ENCODE measurements around the gene NCK2. TPM values are rescaled to one million over a fixed set of nuclear protein-coding genes. Genes with fewer than 3 reads are reported as not detected.

Gene NCK2
- total and polyA plus RNA-seq, 10 of the 15 experiments (the other 5 are each of a cell fraction or from before 2014, with no cell fraction given), result 1.2 to 30.9 (median 14.1) TPM

- WGBS (ENCODE audit: insufficient coverage, insufficient replicate concordance, low lambda C conversion rate, missing lambda C conversion rate), result 74% methylated on average over 8 of the region's 8 CpGs
- CTCF ChIA-PET, result interaction anchor here (1.3 kb wide), 1 partner anchor 10 kb away, joined by 4 read pairs; no protein-coding TSS in a partner anchor
- in situ Hi-C loops (cut with MboI), result no loop called here
- Histone ChIP-seq H3K4me2 (ENCODE audit: control insufficient read depth, insufficient read depth) (no peak overlapping the region), H3K36me3 (ENCODE audit: control insufficient read depth in 2 of 2, insufficient read depth in 2 of 2, low read length in 1 of 2) (no peaks in the 10 kb centered on the region; a peak in 1 of 4 replicates), H3K4me3 (no peak overlapping the region), H3K27me3 (replicated peaks in 1 of 2; ENCODE audit: control insufficient read depth in 2 of 2, insufficient read depth in 2 of 2, low read length in 1 of 2) (no peaks in the 10 kb centered on the region), H3K9me3 (replicated peaks; ENCODE audit: control insufficient read depth, insufficient read depth, low read length) (no peaks in the 10 kb centered on the region), H4K20me1 (ENCODE audit: control insufficient read depth, insufficient read depth) (no peaks in the 10 kb centered on the region), H3K79me2 (ENCODE audit: control insufficient read depth, insufficient read depth, low read length) (peaks cover 76% of the 10 kb centered on the region), H3K27ac (ENCODE audit: control insufficient read depth, insufficient read depth) (no peak overlapping the region), H3K4me1 (ENCODE audit: control insufficient read depth, insufficient read depth, low read length) (peaks cover 23% of the 10 kb centered on the region), H3K9ac (ENCODE audit: control insufficient read depth, insufficient read depth, low read length) (no peak overlapping the region), H2AFZ (ENCODE audit: control insufficient read depth, low read depth, low read length) (no peak overlapping the region)
- no peak for ATAC-seq
- DNase-seq (ENCODE audit: low read depth, low spot score), result no peak
- no peak for FAIRE-seq
- no TSS peak for BruUV-seq (replicated peaks)
- intact Hi-C loops (cut with micrococcal nuclease; ENCODE audit: unreplicated experiment), result no loop called here
- SMC1A ChIA-PET (ENCODE audit: uncharacterized antibody, unreplicated experiment), result interaction anchor here (1.0 kb wide), 2 partner anchors 15 to 44 kb away, joined by 3 to 4 read pairs; no protein-coding TSS in a partner anchor
- POLR2A ChIA-PET, result no interaction called here
- RAD21 ChIA-PET (ENCODE audit: unreplicated experiment), result interaction anchor here (0.8 kb wide), 1 partner anchor 16 kb away, joined by 4 read pairs; no protein-coding TSS in a partner anchor
- no peak for TF ChIP-seq POLR2AphosphoS5 (IDR thresholded peaks at IDR 0.05; ENCODE audit: low read length)
- no peak for TF ChIP-seq FOS (IDR thresholded peaks at IDR 0.05; ENCODE audit: borderline replicate concordance, extremely low read depth, insufficient read length)
- no peak for TF ChIP-seq ATF7 (IDR thresholded peaks at IDR 0.05; ENCODE audit: low read depth)
- TF ChIP-seq NR2C2 (IDR thresholded peaks at IDR 0.05; ENCODE audit: borderline replicate concordance, control insufficient read depth, insufficient read length, low read depth), result no peak
- no peak for TF ChIP-seq YBX1 (IDR thresholded peaks at IDR 0.05)
- TF ChIP-seq USF1 (IDR thresholded peaks at IDR 0.05; ENCODE audit: borderline replicate concordance, extremely low read length, insufficient read depth, low read depth, low read length), result no peak
- TF ChIP-seq STAT1 (conservative IDR thresholded peaks at IDR 0.05), result no peak
- no peak for TF ChIP-seq PRDM15 (CRISPR knock-in tag; IDR thresholded peaks at IDR 0.05)
- no peak for TF ChIP-seq TAF1 (IDR thresholded peaks at IDR 0.05; ENCODE audit: borderline replicate concordance, low read depth, low read length)
- TF ChIP-seq ZBTB40 (IDR thresholded peaks at IDR 0.05; ENCODE audit: borderline replicate concordance), result no peak
- no peak for TF ChIP-seq EGR1 (IDR thresholded peaks at IDR 0.05; ENCODE audit: borderline replicate concordance in 1 of 2, low read depth in 2 of 2, low read length in 2 of 2)
- TF ChIP-seq ATF3 (IDR thresholded peaks at IDR 0.05; ENCODE audit: borderline replicate concordance, extremely low read depth, low read depth, low read length), result no peak
- no peak for TF ChIP-seq TBL1XR1 (IDR thresholded peaks at IDR 0.05; ENCODE audit: low read depth, low read length)
Measured at GRCh38 chr2:105760191-105760590, 15.5 kb downstream of the NCK2 start.

Measured in GM12878 (cell line).